ENCODE results near the gene NPPC.

The NPPC gene

DNA sequence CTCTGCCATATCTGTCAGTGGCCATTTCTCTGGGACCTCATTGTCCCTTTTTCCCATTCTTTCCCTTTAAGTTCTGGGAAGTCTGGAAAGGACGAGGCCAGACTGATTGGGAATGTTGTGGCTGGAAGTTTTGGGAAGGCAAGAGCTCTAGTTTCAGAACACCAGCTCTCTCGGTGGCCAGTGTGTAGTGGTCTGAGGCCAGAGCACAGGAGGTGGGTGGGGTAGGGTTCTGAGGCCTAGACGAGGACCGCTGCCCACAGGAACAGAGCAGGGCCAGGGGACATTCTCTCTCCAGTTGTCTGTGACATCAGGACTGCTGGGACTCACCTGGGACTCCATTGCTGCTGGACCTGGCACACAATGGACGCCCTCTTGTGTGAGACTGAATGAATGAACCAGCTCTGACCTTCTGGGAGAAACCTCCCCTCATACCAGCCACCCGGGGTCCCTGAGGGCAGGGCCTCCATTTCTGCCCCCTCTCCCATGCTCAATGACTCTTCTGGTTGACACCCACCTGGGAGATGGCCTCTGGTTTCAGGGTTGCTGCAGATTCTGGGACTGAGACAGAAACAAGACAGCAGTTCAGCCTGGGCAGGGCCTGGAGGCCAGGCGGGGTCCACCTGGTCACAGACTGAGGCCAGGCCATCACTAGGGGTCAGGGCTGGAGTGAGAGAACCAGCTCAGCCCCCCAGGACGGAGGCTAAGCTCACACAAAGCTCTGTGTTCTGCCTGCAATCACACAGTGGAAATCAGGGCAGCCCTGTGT is 8.4 kb upstream of the NPPC start:
- DNase-seq: no peak

DNA sequence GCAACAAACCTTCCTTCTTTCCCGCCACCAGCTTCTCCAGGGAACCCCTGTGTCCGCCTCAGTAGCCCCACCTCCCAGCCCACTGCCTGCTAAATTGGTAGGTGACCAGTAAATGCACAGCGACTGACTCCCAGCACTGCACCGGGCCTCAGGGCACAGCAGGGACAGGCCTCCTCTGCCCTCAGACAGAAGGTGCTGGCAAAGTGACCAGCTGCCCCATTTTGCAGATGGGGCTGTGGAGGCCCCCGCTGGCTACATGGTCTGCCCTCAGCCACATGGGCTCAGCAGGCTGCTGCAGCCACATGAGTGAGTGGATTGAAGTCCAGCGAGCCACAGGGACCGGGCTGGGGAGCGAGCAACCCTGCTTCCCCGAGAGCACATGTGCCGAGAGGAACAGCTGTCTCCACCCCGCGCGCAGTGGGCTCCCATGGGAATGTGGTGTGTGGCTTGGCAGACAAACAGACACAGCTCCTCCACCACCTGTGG is 7.8 kb upstream of the NPPC start:
- no peak for DNase-seq

DNA sequence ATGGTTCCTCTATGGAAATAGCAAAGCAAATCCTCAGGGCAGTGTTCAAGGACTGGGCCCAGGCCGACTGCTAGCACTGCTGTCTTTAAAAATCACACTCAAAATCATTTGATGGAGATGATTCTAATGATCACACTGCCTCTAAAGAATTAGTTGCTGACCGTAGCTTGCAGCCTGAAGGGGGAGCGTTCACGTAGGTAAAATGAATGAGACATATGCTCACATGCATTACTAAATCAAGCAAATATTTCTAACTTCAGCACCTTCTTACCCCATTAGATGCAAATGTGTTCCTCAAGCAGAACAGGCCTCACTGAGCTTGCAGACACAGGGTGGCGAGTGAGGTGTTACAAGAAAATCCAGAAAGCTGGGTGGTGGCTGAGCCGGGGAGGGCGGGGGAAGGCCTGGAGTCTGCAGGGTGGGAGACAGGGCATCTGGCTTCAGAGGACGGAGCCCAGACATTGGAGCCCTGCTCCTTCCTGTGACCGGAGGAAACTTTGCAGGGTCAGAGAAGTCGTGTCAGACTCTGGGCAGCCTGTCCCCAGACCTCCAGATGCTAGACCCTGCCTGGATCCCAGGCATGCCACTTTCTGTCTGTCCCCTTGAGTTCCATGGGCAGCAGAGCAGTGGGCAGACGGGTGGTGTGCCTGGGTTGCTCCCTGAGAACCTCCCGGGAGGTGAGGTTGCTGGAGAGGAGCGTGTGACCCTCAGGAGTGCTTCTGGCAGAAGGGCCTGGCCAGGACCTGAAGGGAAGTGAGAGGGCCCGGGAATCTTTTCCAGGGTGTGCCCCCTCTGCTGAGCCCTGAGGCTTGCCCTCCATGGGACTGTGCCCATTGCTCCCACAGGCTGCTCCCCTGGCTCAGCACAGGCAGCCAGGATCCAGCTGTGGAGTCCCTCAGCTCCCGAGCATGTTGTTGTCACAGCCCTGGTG is 7.1 kb upstream of the NPPC start:
- no peak for DNase-seq

DNA sequence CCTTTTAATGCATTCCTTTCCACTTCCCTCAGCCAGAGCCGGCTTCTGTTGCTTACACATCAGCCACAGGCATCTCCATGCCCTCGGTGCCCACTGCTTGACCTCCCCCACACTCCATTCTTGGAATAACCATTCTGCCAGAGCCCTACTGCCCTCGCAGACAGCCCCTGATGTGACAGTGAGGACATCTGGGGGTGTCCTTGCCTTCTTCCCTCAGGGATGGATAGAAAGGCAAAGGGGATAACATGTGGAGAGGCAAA is 6.4 kb upstream of the NPPC start:
- no peak for DNase-seq

DNA sequence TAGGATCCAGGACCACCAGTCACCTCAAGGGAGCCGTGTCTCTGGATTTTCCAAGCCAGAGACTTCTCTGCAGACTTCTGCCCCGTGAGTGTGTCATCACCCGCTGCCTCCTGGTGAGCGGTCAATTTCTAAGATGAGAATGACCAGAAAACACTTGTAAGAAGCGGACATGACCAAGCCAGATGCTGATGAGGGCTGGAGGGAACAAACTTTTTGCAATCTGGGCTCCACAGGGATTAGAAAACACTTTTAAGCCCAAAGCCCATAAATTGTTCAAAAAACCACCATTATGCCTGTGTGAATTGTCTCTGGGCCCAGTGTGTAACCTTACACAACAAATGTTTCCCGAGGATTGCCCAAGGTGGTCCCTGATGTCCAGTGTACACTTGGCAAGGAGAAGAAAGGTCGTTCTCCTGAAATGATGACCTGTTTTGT is 5.3 kb upstream of the NPPC start:
- no peak for DNase-seq

DNA sequence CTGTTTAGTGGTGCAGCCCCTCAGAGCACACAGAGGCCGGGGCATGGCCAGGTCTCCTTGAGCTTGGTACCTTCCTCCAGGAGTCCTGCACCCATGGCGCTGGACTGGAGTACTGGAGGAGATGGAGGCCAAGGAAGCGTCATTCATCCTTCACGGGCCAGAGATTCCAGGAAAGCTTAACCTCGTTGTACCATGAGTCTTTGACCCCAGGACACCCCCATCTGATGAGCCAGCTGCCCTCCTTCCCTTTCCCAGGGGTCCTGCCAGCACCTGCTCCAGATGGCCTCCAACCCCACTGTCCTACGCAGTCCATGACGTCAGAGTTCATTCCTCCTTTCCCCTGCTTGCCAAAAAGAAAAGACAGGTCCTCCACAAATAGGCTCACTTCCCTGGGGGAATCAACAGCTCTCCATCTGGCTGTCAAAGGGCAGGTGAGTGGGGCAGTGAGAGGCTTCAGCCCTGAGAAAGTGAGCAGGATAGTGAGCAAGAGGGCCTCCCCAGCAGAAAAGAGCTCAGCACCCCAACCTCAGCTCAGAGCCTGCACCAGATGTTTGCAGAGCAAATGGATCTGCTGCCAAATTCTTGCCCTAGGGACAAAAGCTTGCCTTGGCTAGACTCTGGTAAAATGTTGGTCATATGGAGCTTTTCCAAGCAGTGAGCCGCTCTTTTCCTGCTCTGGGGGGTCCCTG is 4.5 kb upstream of the NPPC start:
- no peak for DNase-seq

DNA sequence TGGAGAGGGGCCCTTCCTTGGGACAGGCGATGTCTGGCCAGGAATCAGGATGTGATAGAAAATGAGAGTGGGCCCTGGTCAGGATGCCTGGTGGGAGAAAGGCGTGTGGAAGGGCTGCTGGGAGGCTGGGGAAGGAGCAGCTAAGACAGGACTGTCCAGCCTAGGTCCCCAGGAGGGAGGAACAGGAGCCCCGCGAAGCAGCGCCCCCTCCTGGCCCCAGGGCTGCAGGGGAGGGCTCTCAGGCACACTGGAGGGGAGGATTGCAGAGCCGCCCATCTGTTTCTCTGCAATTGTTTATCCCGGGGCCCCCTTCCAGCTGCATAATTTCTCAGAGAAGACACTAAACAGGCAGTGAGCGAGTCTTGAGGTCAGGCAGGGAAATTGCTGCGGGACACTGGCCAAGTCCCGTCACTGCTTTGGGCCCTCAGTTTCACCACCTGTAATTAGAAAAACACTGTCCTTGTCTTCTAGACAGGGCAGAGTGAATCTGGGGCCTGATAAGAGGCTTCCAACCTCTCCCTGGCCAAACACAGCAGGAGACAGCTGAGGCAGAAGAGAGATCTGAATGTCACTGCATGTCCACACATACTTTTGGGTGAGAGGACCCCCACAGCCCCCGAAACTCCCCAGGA is 3.9 kb upstream of the NPPC start:
- peak; percentile 26 for DNase-seq

DNA sequence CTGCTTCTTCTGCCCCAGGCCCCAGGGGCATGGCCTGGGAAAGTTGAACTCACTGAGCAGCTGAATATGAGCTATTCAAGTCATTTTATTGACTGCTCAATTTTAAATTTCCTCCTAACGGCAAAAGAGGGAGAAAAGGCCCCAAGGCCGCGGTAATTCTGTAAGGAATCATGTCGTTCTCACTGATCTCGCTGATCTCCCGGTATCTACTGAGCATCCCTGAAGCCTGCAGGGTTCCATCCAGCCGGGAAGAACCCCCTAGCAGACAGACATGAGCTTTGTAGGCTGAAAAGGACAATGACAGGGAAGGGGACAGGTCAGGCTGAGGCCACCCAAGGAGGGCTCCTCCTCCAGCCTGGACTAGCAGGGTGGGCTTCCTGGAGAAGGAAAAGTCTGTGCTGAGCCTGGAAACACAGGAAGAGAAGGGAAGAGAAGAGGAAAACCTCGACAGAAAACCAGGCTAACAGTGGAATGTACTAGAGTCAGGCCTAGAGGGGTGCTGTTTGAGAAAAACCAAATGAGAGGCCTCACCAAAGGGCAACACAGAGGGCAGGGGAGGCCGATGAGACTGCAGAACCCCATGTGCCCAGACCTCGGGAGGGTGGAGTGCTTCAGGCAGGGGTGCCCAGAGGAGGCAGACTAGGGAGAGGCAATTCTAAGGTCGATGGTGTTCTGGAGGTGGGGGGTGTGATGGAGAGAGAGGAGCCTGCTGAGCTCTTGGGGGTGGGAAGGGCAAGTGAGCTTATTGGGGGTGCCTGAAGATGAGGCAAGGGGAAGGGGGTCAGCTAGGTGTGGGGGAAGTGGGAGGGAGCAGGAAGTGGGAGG is 2.9 kb upstream of the NPPC start:
- no peak for DNase-seq

DNA sequence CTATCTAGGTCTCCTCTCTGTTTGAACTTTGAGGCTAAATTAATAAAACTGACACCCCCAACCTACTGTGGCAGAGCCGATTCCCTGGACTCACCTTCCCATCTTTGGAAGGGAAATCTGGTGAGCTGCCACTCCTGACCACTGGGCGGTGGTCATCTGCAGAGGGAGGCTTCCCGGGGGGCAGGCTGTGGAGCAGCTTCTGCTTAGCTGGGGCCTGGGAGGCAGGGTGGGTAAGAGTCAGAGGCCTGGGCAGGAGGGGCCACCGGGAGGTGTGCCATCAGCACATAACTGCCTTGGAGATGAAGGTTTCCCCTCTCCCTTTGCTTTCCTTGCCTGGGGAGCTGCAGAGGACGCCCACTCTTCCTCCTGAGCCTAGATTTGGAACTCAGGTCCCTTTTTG is 2.3 kb upstream of the NPPC start:
- no peak for DNase-seq

DNA sequence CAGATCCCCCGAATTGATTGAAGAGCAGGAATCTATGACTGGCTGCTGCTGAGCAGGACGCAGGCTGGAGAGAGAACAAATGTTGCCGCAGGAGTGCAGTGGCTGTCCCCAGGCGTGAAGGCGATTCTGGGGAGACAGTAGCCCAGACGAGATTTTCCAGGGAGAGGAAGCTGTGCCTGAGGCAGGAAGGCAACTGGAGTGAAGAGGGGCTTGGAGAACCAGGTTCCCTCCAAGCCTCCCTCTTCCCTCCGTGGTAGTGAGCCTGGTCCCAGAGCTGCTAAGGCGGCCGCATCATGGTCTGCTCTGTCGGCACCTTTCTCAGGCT is 1.3 kb upstream of the NPPC start:
- DNase-seq: no peak

DNA sequence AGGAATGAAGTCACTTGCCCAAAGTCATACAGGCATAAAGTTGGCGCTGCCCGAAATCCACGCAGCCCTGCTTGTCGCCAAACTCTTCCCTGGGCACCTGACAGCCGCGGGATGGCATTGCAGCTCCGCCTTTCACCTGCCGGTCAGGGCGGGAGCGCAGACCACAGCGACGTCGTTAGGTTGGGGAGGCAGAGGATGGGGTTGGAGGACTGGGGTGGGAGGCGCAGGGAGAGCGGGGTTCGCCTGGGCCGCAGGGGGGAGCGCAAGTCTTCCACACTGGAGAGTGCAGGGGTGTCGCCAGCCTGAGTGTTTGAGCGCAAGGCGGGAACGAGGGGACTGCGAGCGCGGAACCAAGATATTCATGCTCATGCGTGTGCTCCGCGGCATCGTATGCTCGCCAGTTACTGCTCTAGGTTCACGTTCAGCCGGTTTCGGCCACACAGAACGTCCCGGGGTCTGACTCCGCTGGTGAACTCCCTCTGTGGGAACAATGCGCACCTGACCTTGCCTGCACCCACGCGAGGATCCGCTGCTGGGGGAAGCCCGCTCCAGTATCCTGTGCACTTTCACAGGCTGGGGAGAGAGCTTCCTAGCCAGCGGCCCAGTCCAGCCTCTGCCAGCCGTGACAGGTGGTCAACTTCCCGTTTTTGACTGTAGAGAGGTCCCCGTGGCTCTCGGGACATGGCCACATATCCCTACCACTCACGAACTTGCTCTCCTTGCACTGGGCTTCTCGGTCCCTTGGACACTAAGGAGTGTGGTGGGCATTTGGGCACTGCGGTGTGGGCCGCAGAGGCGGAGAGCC is 767 bp upstream of the NPPC start:
- DNase-seq: peak; percentile 17

DNA sequence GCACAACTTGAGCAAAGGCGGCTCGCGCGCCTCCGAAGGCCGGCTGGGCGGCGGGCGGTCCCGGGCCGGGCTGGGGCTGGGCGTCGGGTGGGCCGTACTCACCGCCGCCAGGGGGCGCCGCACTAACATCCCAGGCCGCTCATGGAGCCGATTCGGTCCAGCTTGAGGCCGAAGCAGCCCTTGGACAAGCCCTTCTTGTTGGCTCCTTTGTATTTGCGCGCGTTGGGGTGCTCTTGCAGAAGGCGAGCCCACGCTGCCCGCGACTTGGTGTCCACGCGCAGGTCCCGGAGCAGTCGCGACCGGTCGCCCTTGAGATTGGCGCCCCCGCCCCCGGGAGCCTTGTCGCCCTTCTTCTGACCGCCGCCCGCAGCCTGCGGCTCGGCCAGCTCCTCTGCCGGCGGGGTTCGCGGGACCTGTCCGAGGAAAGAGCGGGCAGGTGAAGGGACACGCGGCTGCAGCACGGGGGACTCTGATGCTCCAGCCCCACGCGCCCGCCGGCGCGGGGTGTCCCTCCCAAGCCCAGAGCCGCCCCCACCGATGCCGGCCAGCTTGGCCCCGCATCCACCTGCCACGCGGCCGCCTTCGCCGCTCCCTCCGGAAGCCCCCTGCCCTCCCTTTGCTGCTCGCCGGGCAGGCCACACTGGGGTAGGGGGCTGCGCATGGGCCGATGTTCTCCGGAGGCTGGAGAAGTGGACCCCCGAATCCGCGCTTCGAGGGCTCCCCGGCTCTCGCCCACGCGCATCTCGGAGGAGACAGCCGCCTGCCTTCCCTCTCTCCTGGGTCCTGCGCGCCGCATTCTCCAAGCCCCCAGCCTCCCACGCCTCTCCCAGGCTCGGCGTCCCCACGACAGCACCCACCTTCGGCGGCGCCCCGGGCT is 655 bp downstream of the NPPC start:
- peak; percentile 76 for DNase-seq

DNA sequence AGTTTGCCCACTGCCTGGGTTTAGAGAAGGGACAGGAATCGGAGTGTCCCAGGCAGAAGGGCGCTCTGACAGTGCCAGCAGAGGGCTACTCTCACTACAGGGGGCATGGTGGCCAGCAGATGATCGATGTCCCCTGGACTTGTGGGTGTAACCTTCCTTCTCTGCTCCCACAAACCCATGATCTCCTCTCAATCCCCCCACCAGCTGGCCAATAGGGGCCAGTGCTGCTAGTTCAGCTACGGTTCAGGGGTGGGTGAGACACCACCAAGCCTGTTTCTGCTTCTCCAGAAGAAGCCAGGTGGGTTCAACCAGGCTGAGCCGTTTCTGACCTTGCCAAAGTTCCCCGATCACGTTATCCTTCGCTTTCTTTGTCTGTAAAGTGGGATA is 1.3 kb downstream of the NPPC start:
- no peak for DNase-seq

DNA sequence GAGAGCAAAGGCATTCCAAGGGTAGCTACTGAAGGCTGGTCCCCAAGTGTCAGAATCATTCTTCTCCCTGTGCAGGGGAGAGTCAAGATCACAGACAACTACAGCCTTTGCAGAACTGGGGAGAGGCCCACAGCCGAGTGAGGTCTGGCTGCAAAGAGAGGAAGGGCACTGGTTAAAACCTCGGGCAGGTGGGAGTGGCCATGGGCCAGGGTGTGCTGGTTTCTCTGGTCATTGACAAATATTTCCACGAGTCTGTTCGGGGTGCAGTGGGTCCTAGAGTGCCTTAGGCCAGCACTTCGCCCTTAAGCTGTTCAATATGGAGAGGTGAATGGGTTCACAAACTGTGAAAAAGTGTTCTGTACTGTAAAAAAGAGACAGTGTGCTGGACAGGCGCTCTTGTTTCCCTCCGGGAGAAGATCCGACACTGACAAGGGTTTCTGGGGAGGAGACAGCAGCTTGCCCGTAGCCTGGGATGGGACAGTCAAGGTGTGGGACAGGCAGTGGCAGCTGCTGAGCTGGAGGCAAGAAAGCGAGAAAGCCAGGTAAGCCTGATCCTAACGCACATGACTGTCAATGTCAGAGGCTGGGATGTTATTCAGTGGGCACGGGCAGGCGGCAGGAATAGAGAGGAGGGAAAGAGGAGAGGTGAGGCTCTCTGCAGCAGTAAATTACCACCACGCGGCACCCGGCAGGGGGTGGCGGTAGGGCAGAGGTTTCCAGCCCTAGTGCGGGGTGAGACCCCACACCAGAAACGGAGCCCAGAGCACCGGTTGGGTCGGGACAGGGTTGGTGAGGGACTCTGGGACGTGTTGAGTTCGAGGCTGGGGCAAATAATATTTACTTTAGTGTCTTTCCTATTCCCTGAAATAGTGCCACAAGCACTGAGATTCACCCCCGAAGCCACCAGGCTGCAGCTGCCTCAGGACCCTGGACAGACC is 2.0 kb downstream of the NPPC start:
- no peak for DNase-seq

DNA sequence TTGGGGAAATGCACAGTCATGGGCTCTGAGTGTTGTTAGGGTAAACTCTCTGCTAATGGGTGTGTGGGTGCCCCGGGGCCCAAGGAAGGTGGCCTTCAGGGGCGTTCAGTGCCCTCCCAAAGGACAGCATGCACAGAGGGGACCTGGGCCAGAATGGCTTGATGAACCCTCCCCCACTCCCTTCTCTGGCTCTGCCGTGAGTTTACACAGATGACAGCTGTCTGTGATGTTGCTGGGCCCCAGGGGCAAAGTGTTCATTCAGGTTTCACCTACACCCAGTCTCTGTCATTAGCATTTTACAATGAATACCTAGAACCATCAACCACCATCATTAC is 3.2 kb downstream of the NPPC start:
- no peak for DNase-seq

DNA sequence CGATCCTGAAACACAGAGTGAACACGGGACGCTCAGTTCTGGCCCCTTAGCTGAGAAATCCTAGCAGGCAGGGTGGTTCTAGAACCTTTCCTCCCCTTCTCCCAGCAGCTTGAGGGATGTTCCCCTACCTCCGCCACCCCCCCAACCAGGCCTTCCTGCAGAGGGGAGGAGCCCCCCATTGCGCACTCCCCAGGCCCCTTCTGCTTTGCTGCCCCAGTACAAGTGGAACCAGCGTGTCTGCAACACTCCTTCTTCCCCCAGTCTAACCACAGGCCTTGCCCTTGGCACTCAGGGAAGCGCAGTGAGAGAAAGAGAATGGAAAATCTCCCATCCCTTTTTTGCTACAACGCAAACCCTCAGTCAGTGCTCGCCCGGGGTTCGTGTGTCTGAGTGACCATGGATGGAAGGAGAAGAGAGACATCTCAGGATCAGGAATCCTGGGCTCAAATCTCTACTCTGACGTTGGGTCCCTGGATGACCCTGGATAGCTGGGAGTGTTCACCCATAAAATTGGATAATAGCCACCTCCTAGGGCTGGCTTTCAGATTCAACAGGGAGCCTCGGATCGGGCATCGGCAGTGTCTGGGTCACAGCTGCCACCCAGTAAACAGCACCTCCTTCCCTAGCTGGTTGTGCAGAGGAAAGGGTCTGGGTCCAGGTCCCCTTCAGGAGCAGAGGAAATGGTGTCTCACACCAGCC is 3.7 kb downstream of the NPPC start:
- no peak for DNase-seq

DNA sequence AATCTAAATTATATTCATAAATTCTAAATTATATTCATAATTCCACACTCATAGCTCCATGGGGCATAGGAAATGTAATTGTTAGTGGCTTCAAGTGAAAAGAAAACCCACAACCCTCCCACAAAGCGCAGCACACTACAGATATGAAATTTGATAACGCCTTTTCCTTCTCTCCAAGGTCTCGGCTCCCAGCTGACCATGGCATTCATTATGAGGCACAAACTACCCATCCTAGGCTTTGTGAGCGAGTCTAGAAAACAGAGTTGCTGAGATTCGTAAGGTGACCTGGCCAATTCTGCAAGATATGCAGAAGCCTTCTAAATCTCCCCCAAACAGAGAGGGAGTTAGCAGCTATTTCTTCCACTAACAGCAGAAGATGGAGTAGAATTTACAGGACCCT is 5.4 kb downstream of the NPPC start:
- DNase-seq: no peak

DNA sequence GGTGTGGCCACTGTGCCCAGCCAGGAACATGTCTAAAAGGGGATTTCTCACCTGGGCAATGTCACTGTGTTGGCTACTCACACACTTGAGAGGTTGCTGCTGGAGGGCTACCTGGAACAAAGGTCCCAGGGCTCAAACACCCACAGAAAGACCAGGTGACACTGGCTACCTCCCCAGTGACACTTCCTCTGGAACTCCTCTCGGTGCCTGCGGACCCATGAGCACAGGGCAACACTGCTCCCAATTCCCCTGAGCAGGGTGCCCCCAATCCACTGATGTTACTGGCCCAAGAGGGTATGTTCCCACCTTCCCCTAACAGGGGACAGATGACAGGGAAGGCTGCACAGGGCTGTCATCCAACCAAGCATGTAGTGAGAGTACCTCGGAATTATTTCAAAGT is 5.8 kb downstream of the NPPC start:
- DNase-seq: no peak

All from stimulated activated CD4-positive, alpha-beta T cell treated with anti-CD3 and anti-CD28 coated beads, Interleukin-4, amount 100 ng/mL, for 1 hour (primary cell).